Fibroblast of skin of left biceps (primary cell): ENCODE data around the gene NDST3.
A peak's percentile ranks its signal among the peaks of the same experiment; 100 is the strongest.

Experiments used
- DNase-seq, 2 experiments: peaks; one replicate each; pipeline ENCODE4 v3.0.0-alpha.2; 2013; ENCODE audit warnings: low read depth in 2 of 2

NDST3 gene

DNA sequence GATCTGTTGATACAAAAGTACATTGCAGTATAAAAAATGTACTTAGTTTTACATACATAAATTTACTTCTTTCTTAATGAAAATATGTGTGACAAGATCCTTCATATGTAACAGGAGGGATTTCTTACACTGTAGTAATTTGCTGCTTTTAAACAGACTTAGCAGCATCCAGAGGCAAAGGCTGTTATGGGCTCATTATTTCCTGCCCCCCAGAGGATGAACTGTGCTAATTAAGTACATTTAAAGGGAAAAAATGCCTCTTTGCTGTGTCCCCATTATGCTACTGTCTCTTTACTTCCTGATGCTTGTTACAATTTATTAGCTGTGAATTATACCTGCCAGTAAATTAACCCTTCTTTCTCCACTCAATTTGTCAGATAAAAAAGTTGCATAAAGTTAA lies 47.1 kb downstream of the NDST3 start:
- DNase-seq = no peak

DNA sequence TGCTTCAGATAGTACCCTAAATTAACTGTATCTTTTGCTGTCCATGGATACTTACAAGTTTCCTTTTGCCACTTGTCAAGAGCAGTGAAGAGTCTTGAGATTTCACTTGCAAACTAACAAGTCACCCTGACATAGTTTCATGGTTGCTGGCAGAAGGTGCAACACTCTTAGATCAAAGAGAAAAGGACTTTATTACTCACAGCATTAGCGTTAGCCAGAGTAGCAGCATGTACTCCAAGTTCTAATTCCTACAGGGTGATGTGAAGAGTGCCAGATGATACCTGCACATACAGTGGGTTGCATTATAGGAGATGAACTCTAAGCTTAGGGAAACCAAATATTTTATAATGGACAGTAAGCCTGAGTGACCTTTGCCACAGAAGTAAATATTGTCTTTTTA lies 47.9 kb downstream of the NDST3 start:
- DNase-seq = no peak

DNA sequence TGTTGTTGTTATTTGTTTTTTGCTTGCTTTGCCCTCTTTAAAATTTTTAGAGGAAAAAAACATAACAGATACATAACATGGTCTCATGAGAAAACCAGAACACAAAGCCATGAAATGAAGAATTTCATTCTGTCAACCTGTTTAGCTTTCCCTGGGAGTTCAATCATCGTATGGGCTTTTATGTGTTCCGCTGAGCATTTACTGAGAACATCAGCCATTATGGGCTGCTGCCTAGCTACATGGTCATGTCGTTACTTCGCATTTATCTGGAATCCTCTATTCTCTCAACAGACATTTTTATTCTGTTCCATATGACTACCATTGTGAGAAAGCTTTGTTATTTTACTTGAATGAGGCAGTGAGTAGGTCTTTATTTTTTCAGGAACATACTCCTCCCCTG lies 51.4 kb downstream of the NDST3 start:
- DNase-seq = no peak

DNA sequence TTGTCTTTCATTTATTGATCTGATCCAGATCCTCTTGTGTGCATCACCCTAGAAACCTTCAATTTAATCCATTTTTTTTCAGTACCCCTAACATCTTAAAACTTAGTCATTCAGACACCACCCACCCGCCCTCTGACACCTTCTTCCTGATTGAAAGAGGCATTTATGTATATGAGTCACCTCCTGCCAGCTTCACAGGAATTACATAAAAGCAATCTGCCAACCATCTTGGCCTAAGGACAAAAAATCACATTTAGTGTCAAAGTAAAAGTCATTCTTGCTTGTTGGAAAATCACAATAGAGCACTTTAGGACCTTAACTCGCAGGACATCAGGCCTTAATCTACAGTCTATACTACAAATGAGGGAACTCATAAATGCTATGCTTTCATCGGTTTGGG lies 52.1 kb downstream of the NDST3 start:
- DNase-seq = no peak

DNA sequence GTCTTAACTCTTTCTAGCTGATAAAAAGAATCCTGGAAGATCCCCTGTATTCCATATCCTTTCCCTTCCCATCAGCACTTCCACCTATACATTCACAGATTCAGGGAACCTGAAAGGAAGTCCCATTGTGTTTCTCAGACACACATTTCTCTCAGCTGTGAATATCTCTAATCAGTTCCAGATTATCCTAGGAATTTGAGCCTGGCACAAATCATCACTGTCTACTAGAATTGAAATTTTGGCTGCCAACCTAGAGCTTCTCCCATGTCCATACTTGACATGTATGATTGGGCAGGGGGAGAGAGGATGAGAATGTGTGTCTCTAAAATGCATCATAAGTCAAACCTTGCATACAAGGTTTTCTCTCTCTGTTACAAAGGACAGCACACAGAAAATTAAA lies 53.1 kb downstream of the NDST3 start:
- no peak for DNase-seq

DNA sequence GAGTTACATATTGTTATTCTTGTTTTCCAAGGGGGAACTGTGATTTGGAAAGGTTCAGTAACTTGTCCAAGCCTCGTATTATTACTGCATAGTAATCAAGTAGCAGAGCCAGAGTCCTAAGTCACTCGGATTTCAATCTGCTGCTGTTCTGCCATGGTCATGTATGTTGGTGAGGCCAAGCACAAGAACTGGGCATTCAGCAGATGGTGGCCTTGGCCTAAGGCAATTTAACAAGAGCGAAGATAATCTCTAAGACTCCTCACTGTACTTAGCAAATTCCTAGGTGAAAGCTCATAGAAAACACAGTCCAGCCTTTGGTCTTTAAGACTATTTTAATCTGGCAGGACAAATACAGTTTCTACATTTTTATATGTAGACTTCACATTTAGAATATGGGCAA lies 64.8 kb downstream of the NDST3 start:
- DNase-seq = no peak

DNA sequence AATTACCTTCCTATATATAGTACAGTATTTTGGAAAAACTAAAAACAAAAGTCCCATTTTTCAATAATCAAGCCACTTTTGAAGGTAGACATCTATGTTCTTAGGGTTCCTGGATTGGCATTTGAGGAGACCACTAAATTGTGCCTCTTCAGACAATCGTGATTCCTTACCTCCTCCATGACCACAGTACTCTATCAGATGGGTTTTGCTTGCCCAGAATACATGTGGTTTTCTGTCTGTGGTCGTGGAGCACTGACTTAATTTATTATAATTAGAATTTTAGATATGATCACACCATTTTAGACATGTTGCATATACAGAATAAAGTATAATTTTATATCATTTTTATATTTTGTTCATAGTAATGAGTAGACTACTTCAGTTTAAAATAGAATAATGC lies 67.9 kb downstream of the NDST3 start:
- DNase-seq = no peak

DNA sequence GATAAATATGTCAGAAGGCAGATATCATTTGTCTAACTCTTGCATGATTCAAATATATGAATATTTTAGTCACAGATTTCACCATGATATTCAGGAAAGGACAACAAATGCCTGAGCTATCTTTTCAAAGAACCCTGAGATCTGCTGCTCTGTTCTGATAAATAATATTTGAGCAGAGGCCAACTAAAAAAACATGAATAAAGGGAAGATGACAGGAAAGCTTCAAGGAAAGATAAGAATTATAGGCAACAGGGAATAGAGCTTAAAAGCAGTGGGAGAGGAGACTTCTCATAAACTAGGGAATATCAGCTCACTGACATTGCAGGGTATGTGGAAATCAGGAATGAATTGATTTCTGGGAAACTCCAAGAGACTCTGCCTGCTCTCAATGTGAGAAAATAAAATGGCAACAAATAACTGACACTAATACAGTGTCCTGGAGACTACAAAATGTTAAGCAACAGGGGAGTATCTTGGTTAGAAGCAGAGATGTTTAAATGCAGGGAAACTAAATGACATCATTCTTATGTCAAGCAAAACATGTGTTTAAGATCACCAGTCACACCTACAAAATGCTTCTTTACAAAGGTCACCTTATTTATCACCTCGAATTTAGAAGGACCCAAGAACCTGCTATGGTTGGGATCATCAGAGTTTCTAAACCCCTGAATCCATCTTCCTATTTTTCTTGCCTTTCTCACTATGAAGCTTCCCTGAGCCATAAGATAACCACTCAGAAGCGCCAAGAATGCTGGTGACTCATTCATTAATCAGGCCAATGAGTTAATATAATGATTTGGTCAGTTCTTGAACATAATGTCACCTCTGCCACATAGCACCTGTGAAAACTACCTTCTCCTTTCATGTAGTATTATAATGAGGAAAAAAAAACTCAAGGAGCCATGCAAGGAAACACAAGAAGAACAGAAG lies 78.1 kb downstream of the NDST3 start:
- no peak for DNase-seq

DNA sequence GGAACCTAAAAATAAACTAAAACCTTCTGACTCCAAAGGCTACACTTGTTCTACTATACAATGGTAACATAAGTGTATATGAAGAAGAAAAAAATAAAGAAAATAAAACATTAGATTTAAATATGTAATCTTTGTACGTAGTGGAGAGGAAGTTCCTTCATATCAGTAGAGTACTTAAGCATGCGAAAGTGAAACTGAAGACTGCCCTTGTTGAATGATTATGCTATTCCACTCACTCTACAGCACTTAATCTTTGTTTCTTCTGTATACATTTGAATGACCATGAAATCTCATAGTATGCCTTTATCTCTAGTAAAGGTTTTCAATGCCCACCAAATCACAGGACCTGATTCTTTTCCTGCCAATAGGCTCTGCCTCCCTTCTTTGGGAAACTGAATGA lies 78.9 kb downstream of the NDST3 start:
- DNase-seq = no peak

DNA sequence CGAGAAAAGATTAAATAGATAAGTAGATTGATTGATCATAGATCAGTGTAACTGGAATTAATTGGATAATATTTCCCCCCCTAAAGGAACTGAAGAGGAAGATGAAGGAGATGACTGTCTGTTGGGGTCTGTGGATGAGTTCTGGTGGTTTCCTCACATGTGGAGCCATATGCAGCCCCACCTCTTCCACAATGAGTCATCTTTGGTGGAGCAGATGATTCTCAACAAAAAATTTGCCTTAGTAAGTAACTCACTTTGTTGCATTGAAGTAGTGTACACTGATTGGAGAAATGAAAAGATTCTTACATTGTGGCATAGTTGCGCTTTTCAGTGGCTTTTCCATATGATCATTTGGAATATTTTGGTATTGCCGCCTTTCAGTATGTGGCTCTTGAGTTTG lies 80.4 kb downstream of the NDST3 start:
- DNase-seq = no peak

DNA sequence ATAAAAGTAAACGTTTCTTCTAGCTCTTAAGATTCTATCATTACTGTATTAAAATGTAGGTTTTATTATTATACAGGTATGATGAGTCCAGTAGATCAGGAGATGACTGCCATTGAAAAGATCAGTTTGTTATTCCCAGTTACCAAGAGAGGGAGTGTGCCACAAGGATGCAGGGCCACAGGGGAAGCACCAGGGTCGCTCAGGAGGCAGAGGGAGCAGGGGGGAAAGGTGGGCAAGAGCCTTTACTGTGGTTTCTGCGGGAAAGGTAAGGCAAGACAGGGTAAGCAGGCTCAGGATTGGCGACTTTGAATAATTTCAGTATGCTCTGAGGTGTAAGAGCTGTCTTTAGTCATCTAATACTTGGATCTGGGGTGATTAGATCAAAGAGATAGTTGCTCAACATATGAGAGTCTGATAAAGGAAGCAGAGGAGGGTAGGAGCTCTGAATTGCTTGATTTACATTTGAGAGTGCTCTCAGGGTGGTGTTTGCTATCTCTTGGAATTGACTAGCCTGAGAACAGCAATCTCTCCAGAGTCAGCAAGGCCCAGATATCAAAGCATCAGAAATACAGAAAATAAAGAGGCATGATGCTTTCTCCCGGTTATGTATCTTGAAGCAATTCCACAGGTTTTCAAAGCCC lies 86.0 kb downstream of the NDST3 start:
- no peak for DNase-seq

DNA sequence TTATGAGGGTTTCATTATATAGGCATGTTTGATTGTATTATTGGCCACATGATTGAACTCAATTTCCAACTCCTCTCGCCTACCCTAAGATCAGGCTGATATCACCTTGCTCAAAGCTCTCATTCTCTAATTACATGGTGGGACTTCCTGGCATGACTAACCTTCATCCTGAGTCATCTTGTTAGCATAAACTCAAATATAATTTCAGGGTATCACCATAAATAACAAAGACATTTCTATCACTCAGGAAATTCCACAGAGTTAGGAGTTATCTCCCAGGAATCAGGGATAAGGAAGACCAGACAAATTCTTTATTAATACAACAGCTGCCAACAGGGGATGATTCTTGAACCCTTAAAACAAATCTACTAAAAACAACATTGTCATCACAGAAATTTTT lies 90.7 kb downstream of the NDST3 start:
- DNase-seq = no peak

DNA sequence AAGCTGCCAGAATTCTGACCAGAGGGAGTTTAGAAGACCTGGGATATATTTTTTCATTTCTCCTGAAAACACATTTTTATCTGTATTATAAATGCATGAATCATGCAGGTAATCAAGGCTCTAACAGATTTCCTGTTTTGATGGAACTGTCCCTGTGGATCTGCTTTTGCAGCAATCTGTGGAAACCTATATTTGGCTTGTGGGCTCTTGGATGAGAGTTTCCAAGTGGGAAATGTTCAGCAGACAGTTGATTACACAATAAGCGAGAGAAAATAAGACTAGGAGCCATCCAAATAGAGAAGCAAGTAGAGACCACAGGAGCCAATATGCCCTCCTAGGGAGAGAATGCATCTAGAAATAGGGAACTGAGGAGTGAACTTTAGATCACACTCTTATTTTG lies 105.0 kb downstream of the NDST3 start:
- DNase-seq = no peak

DNA sequence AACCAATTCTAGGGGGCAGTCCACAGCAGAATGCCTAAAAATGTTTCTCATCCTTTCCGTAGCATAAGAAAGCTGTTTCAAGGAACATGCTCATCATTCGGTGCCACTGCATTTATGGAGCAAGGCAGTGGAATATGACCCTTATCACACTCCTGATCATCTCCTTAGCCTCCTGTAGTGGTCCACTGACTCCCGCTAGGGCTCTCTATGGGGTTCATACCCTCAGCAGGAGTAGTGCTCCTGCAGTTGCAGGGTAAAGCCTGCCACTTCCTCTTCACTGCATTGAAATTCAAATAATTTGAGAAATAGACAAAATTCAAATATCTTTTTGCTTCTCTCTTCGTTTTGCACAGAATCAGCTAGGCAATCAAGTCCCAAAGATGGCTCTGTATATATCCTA lies 107.0 kb downstream of the NDST3 start:
- no peak for DNase-seq

DNA sequence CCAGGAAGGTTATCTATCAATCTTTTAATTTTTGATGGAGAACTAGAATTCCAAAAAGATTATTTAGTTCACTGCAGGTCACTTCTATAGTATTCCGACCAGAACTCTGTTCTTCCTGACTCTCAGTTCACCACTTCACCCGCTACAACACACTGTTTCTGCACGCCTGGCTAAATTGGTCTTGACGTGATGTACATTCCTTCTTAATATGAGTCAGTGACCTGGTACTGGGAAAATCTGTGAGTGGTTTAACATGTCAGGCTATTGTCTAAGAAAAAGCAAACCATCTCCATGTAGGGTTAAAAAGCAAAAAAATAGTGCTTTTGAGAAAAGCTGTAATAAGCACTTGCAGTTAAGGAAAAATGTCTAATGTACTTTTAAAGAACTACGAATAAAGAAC lies 120.4 kb downstream of the NDST3 start:
- DNase-seq = peak; percentile 33

DNA sequence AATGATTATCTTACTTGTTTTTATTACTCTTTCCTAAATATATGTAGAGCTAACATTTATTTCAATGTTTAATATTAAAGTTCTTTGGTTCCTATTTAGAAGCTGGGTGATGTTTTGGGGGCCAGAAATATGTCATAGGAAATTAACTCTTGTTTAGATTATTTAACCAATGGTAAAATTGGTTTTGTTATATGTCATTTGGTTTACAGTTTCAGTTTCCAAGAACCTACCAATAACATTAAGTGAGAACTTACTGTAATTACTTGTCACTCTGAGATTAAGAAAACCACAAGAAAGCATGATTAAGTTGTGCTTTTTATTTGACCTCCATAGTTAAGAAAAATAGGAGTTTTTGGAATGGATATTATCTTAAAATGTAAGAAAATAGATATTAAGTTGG lies 121.2 kb downstream of the NDST3 start:
- no peak for DNase-seq

DNA sequence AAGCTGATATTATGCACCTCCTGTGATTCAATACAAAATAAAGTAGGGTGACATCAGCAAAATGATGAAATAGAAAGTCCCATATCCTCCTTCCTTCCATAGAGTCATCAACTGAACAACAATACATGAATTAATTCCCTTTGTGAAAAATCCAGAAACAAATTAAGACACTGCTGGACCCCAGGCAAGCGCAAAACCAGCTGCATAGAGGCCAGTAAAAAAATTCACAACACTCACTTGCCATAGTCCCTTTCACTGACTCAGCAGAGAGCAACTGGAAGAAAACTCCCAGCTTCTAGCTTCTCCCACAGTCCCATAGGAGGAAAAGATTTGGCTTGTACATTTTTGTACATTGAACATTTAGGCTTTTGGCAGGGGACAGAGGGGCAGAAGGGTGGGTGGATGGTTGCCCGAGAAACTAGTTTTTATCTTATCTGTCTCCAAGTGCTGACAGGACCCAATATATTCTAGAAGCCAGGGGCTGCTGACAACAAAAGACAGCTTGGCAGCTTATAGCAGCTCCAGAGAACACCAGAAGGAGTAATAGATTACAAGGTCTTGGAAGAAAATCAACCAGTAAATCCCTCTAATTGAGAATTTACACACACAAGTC lies 124.6 kb downstream of the NDST3 start:
- DNase-seq = peak; percentile 18 to 38

DNA sequence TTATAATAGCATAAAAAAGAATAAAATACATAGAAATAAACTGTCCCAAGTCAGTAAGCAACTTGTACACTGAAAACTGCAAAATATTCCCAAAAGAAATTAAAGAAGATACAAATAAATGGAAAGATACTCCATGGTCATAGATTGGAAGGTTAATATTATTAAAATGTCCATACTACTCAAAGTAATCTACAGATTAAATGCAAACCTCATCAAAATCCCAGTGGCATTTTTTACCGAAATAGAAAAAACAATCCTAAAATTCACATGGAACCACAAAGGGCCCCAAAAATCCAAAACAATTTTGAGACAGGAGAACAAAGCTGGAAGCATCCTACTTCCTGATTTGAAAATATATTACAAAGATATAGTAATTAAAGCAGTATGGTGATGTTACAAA lies 133.0 kb downstream of the NDST3 start:
- no peak for DNase-seq

DNA sequence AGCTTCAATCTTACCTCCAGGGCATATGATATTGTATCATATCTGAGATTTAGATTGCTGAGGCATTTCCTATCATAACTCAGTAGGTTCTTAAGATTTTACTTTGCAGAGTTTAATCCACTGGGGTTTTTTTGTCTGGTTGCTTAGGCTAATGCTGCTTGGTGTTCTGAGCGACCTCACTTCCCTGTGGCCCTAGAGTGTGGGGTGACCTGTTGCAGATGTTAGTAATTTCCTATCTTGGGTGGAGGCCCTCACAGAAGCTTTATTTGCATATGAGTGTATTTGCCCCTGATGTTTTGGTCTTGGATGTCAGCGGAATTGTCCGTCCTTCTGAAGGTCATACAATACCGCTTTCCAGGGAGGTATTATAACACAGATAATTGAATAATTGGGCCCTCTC lies 137.1 kb downstream of the NDST3 start:
- DNase-seq = no peak

DNA sequence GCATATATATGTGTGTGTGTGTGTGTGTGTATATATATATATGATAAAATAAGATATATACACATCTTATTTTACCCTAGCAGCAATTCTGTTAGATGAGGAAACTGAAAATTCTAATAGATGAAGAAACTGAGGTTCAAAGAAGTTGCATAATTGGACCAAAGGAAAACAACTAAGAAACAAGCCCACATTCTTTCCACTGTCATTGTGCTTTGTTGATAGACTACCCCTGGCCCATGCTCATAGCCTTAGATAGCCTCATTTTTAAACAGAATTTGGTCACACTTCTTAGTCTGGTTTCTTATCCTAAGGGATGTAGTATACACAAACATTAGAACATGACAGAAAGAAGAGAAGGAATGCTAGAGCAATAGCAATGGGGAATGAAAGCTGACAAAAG lies 138.8 kb downstream of the NDST3 start:
- DNase-seq = no peak

DNA sequence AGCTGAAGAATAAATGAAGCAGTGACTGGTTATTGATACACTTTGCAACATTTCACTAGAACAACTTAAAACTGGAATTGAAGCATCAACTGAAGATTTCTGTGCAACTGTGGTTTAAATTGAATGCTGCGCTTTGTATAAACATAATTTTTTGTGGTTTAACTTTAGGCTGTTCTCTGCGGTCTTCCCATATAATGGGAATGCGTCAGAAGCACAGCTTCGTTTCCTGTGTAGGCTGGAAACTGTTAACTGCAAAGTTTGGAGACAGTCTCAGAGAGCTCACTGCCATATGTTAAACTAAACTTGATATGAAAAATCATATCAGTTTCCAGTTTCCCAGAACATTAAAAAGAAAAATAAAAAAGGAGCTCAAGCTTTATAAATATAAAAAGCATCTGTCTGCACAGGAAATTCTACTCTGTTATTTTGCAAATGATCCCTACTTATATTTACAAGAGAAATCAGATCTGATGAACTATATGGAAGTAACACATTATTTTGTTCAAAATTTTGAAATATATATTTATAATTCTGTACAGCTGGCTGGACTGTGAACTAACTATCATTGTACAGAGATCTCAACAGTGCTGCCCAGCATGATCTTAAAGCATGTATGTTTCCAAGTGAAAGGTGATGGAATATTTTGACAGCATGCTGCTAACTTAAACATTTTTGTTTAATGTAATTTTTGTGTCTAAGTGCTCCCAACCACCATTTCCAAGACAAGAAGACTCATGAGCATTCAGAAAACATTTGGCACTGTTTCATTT lies 139.9 kb downstream of the NDST3 start:
- peak; percentile 85 to 86 for DNase-seq

DNA sequence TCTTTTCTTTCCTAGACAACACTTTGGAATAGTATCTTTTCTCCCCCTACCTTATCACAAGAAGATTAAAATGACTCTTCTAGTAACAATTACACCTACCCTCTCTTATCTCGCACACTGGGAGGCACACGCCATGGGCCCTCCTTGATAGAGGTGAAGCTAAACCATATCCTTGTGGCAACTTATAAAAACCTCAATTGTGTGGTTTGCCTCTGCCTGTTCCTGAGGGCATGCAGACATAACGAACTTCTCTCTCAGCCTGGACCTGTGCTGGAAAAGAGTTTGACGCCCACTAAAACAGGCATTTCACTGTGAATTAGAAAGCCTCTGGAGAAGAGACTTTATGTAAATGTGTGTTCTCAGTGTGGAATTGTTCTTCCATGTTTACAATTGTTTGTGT lies 141.2 kb downstream of the NDST3 start:
- DNase-seq = no peak
